ENCODE data around the gene LRBA.
"Not testable (repeated sequence)": the region's sequence is repeated elsewhere in the genome, so short reads cannot be mapped to it uniquely, and the experiment has no call there.

LRBA gene

DNA sequence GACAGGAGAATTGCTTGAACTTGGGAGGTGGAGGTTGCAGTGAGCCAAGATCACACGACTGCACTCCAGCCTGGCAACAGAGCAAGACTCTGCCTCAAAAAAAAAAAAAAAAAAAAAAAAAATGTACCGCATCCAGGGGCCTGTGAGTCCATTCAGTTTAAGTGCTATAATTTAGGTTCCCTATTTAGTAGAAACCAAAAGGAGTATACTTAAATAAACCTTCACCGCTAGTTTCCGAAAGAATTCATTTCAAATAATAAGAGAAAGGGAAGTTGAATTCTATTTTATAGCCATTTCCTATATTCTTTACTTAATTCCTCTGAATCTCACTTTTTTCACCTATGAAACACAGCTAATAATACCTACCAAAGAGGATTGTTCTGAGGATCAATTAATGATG is 20.8 kb upstream of the LRBA start:
- H3K4me3 ChIP-seq (ENCODE audit: low read length): no peak overlapping the region
- H3K36me3 ChIP-seq (ENCODE audit: control insufficient read depth, low read depth, low read length): no peaks in the 10 kb centered on the region
- no peaks in the 10 kb centered on the region for H3K9me3 ChIP-seq (ENCODE audit: control insufficient read depth, low read depth, low read length)
- H3K27me3 ChIP-seq (ENCODE audit: control insufficient read depth, insufficient read depth, low read length): no peaks in the 10 kb centered on the region
- no peaks in the 10 kb centered on the region for H3K4me1 ChIP-seq (ENCODE audit: control insufficient read depth, low read depth, low read length)
- H3K27ac ChIP-seq (ENCODE audit: low read length): no peak overlapping the region
- no peak overlapping the region for H3K9ac ChIP-seq (ENCODE audit: low read length)

DNA sequence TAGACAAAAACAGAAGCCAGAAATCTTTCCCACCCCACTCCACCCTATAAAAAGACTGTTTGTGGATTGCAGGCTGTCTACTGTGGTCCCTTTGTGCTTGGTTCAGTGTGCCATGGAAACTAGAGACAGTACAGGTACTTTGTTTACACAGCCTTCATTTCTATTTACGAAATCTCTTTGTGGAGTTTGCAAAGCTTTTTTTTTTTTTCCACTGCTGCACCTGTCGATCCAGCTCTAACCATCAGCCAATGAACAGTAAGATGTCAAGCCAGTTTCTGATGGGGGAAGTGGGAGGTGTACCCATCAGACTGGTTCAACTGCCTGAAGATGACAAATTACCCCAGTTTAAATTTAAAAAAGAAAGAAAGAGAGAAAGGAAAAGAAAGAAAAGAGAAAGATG is 20.2 kb upstream of the LRBA start:
- Histone ChIP-seq H3K9me3 (ENCODE audit: control insufficient read depth, low read depth, low read length) (no peaks in the 10 kb centered on the region), H3K27me3 (ENCODE audit: control insufficient read depth, insufficient read depth, low read length) (no peaks in the 10 kb centered on the region), H3K36me3 (ENCODE audit: control insufficient read depth, low read depth, low read length) (no peaks in the 10 kb centered on the region), H3K9ac (ENCODE audit: low read length) (no peak overlapping the region), H3K27ac (ENCODE audit: low read length) (no peak overlapping the region), H3K4me3 (ENCODE audit: low read length) (no peak overlapping the region), H3K4me1 (ENCODE audit: control insufficient read depth, low read depth, low read length) (no peaks in the 10 kb centered on the region)

DNA sequence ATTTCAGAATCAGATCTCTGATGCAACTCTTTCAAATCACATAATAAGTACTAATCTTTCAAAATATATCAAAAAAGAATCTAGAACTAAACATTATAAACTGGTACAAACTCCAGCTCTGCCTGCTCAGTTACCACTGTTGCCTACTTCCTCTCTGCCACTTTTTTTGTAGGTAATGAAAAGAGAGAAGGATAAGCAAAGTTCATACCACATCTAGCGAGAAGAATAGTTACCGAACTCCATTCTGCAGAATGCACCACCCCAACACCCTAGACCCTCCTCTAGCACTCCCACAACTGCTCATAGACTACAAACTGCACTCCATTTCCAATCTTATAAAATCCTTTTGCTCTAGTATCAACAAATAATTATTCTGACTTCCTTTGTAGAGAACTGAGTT is 19.7 kb upstream of the LRBA start:
- no peak overlapping the region for H3K27ac ChIP-seq (ENCODE audit: low read length)
- no peaks in the 10 kb centered on the region for H3K9me3 ChIP-seq (ENCODE audit: control insufficient read depth, low read depth, low read length)
- no peaks in the 10 kb centered on the region for H3K27me3 ChIP-seq (ENCODE audit: control insufficient read depth, insufficient read depth, low read length)
- no peak overlapping the region for H3K4me3 ChIP-seq (ENCODE audit: low read length)
- H3K4me1 ChIP-seq (ENCODE audit: control insufficient read depth, low read depth, low read length): no peaks in the 10 kb centered on the region
- H3K36me3 ChIP-seq (ENCODE audit: control insufficient read depth, low read depth, low read length): no peaks in the 10 kb centered on the region
- H3K9ac ChIP-seq (ENCODE audit: low read length): no peak overlapping the region

DNA sequence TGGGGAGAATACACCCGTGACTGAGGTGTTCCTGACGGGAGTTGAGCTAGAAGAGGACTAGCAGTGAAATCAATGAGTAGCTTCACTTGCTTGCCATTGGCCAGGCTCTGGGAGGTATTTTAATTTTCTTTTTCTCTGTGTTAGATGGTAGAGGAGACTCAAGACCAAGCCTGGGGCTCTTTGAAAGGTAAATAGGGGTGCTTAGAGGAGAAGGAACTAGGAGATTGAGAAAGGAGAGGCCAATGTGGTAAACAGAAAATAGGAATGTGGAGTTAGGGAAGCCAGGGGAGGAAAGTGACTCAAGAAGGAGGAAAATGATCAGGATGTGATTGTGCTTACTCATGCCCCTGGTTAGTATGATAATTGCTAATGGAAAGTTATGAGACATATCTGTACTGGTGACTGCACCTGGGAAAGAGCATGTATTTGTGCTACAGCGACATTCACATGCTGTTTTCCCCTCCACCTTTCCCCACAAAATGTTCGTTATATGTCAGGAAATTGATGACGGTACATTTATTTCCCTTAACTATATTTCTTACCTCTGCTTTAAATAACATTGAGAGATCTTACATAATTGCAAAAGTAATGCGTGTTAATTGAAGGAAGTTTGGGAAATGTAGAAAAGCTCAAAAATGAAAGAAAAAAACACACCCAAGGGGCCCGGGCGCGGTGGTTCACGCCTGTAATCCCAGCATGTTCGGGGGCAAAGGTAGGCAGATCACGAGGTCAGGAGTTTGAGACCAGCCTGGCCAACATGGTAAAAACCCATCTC is 16.9 kb upstream of the LRBA start:
- Histone ChIP-seq H3K27ac (ENCODE audit: low read length) (no peak overlapping the region), H3K9ac (ENCODE audit: low read length) (no peak overlapping the region), H3K9me3 (ENCODE audit: control insufficient read depth, low read depth, low read length) (no peaks in the 10 kb centered on the region)

DNA sequence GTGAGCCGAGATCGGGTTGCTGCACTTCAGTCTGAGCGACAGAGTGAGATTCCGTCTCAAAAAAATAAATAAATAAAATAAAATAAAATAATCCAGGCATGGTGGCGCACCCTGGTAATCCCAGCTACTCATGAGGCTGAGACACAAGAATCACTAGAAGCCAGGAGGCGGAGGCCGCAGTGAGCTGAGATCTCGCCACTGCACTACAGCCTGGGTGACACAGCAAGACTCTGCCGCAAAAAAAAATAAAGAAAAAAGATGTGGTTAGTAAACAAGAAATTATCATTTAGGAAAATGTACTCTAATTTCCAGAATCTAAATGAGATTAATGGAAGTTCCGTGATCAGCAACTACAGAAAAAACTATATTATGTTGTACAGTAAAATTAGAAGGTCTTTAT is 14.5 kb upstream of the LRBA start:
- no peak overlapping the region for H3K9ac ChIP-seq (ENCODE audit: low read length)
- H3K4me1 ChIP-seq (ENCODE audit: control insufficient read depth, low read depth, low read length): no peaks in the 10 kb centered on the region
- no peaks in the 10 kb centered on the region for H3K9me3 ChIP-seq (ENCODE audit: control insufficient read depth, low read depth, low read length)
- H3K27me3 ChIP-seq (ENCODE audit: control insufficient read depth, insufficient read depth, low read length): no peaks in the 10 kb centered on the region
- H3K36me3 ChIP-seq (ENCODE audit: control insufficient read depth, low read depth, low read length): no peaks in the 10 kb centered on the region
- H3K4me3 ChIP-seq (ENCODE audit: low read length): no peak overlapping the region
- H3K27ac ChIP-seq (ENCODE audit: low read length): no peak overlapping the region

More for the DNA sequence above, 16.9 kb upstream of the LRBA start:
- no peaks in the 10 kb centered on the region for H3K27me3 ChIP-seq (ENCODE audit: control insufficient read depth, insufficient read depth, low read length)
- no peaks in the 10 kb centered on the region for H3K4me1 ChIP-seq (ENCODE audit: control insufficient read depth, low read depth, low read length)
- H3K36me3 ChIP-seq (ENCODE audit: control insufficient read depth, low read depth, low read length): no peaks in the 10 kb centered on the region
- no peak overlapping the region for H3K4me3 ChIP-seq (ENCODE audit: low read length)

DNA sequence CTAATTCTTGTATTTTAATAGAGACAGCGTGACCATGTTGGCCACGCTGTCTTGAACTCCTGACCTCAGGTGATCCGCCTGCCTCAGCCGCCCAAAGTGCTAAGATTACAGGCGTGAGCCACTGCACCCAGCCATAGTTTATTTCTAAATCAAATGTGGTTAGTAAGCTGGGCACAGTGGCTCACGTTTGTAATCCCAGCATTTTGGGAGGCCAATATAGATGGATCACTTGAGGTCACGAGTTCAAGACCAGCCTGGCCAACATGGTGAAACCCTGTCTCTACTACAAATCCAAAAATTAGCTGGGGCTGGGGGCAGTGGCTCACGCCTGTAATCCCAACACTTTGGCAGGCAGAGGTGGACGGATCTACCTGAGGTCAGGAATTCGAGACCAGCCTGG is 13.9 kb upstream of the LRBA start:
- not testable (repeated sequence) for H3K9me3 ChIP-seq (ENCODE audit: control insufficient read depth, low read depth, low read length); H3K36me3 ChIP-seq (ENCODE audit: control insufficient read depth, low read depth, low read length)

DNA sequence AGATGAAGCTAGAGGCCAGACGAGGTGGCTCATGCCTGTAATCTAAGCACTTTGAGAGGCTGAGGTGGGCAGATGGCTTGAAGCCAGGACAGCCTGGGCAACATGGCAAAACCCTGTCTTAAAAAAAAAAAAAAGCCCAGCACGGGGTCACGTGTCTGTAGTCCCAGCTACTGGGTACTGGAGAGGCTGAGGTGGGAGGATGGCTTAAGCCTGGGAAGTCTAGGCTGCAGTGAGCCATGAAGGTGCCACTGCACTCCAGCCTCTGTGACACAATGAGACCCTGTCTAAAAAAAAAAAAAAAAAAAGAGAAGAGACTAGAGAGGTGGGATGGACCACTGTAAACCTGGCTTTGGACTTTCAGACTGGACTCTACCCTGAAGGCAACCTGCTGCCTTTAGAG is 10.7 kb upstream of the LRBA start:
- H3K27ac ChIP-seq (ENCODE audit: low read length): no peak overlapping the region
- no peaks in the 10 kb centered on the region for H3K9me3 ChIP-seq (ENCODE audit: control insufficient read depth, low read depth, low read length)
- H3K9ac ChIP-seq (ENCODE audit: low read length): no peak overlapping the region
- H3K4me3 ChIP-seq (ENCODE audit: low read length): no peak overlapping the region
- no peaks in the 10 kb centered on the region for H3K36me3 ChIP-seq (ENCODE audit: control insufficient read depth, low read depth, low read length)
- H3K27me3 ChIP-seq (ENCODE audit: control insufficient read depth, insufficient read depth, low read length): no peaks in the 10 kb centered on the region
- H3K4me1 ChIP-seq (ENCODE audit: control insufficient read depth, low read depth, low read length): no peaks in the 10 kb centered on the region

More for the DNA sequence above, 13.9 kb upstream of the LRBA start:
- H3K27ac ChIP-seq (ENCODE audit: low read length); H3K9ac ChIP-seq (ENCODE audit: low read length); H3K27me3 ChIP-seq (ENCODE audit: control insufficient read depth, insufficient read depth, low read length); H3K4me3 ChIP-seq (ENCODE audit: low read length); H3K4me1 ChIP-seq (ENCODE audit: control insufficient read depth, low read depth, low read length): not testable (repeated sequence)

DNA sequence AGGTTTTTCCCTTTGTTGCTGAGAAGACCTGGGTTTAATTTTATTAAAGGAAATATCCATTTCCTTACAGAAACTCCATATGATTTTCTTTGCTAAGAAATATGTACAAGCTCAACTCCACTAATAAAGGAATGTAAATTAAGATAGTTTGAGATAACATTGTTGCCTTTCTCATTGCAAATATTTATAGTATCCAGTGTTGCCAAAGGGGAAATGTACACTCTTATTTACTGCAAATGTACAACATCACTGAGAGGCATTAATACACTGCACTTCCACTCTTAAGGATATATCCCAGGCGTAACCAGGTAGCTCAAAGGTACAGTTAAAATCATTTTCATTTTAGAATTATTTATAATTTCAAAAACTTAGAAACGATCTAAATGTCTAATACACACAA is 7.5 kb upstream of the LRBA start:
- no peaks in the 10 kb centered on the region for H3K27me3 ChIP-seq (ENCODE audit: control insufficient read depth, insufficient read depth, low read length)
- H3K9me3 ChIP-seq (ENCODE audit: control insufficient read depth, low read depth, low read length): no peaks in the 10 kb centered on the region
- no peak overlapping the region for H3K9ac ChIP-seq (ENCODE audit: low read length)
- H3K4me3 ChIP-seq (ENCODE audit: low read length): no peak overlapping the region
- H3K36me3 ChIP-seq (ENCODE audit: control insufficient read depth, low read depth, low read length): no peaks in the 10 kb centered on the region
- no peaks in the 10 kb centered on the region for H3K4me1 ChIP-seq (ENCODE audit: control insufficient read depth, low read depth, low read length)
- H3K27ac ChIP-seq (ENCODE audit: low read length): no peak overlapping the region

DNA sequence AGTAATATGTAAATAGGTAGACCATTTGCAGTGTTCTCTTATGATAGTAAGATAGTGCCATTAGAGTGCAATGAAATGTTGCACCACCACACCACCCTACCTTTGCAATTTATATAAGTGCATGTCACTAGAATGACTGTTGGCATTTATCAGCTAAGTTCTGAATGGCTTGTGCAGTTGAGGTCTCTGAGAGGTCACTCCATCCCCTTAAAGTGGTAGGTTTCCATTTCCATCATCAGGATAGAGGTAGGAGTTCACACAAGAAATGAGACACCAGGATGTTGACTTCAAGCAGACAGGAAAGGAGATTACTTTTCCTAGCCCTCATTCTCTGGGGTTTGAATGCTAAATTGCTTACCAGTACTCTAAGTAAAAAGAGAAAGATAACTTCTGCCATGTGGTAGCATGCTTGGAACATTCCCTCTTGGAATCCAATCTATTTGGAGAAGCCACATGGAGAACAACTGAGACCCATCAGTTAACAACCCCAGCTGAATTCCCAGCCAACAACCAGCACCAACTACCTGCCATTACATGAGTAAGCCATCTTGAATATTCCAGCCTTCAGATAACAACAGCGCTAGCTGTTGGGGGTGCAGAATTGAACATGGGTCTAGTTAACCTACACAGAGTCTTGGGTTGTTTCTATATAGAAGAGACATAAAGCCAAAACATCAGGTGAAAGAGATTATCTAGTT is 6.7 kb upstream of the LRBA start:
- Histone ChIP-seq H3K27me3 (ENCODE audit: control insufficient read depth, insufficient read depth, low read length) (no peaks in the 10 kb centered on the region), H3K4me1 (ENCODE audit: control insufficient read depth, low read depth, low read length) (no peaks in the 10 kb centered on the region), H3K9ac (ENCODE audit: low read length) (no peak overlapping the region), H3K36me3 (ENCODE audit: control insufficient read depth, low read depth, low read length) (no peaks in the 10 kb centered on the region), H3K27ac (ENCODE audit: low read length) (no peak overlapping the region), H3K9me3 (ENCODE audit: control insufficient read depth, low read depth, low read length) (no peaks in the 10 kb centered on the region), H3K4me3 (ENCODE audit: low read length) (no peak overlapping the region)

DNA sequence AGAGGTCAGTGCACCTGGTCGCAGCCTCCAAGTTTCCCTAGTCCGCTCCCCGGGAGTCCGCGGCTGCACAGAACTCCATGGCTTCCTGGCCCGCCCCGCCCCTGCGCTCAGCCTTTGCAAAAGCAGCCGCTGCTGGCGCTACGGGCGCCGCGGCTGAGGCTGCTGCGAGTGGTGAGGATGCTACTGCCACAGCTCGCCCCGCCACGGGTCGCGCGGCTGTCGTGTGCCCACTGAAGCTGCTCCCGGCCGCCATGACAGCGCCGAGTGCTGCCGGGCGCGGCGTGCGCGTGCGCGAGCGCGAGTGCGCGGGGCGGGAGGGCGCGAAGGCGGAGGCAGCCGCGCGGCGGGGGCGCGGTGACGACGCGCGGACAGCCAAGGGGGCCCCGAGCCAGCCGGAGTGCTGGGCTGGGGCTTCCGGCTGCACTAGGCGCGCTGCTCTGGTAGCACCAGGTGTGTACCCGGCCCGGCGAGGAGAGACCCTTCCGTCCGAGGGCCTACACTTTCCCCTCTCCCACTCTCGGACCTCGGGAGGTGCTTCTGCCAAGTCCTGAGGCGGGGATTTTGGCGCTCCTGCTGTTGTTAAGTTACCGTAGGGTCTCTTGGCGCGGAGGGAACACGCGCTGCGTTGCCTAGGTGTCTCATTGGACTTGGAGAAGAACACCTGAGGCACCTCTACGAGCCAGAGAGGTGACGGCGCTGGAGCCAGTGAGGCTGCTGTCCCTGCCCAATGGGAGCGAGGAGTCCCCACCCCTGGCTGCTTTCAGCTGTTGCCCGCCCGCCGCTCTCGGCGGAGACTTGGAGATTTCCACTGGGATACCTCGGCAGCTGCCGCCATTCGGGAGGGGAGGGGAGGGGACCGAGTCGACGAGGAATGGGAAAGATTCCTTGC is 619 bp upstream of the LRBA start:
- H3K4me3 ChIP-seq (ENCODE audit: low read length): peak overlapping the region; percentile 84
- H3K9ac ChIP-seq (ENCODE audit: low read length): peak overlapping the region; percentile 96
- H3K4me1 ChIP-seq (ENCODE audit: control insufficient read depth, low read depth, low read length): no peaks in the 10 kb centered on the region
- no peaks in the 10 kb centered on the region for H3K9me3 ChIP-seq (ENCODE audit: control insufficient read depth, low read depth, low read length)
- no peaks in the 10 kb centered on the region for H3K27me3 ChIP-seq (ENCODE audit: control insufficient read depth, insufficient read depth, low read length)
- H3K36me3 ChIP-seq (ENCODE audit: control insufficient read depth, low read depth, low read length): peaks cover 3% of the 10 kb centered on the region
- H3K27ac ChIP-seq (ENCODE audit: low read length): peak overlapping the region; percentile 99

DNA sequence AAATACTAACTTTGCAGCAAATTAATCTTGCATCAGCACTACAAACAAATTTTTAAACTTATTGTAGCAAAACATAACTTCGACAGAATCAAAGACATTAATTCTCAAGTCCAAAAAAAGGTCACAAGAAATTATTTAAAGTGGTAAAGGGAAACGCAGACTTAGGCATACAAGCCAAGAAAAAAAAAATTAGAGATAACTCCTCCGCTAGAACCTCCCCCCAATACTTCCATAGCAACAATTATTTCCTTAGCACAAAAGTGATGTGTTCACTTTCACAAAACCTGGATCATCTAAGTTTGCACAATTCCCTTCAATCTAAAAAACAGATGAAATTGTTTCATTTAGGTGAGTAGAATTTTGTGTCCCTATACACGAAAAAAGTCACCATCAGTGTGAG is 1.1 kb downstream of the LRBA start:
- Histone ChIP-seq H3K9ac (ENCODE audit: low read length) (peak overlapping the region; percentile 96), H3K27ac (ENCODE audit: low read length) (no peak overlapping the region), H3K4me3 (ENCODE audit: low read length) (peak overlapping the region; percentile 84), H3K9me3 (ENCODE audit: control insufficient read depth, low read depth, low read length) (no peaks in the 10 kb centered on the region), H3K27me3 (ENCODE audit: control insufficient read depth, insufficient read depth, low read length) (no peaks in the 10 kb centered on the region), H3K4me1 (ENCODE audit: control insufficient read depth, low read depth, low read length) (no peaks in the 10 kb centered on the region), H3K36me3 (ENCODE audit: control insufficient read depth, low read depth, low read length) (peaks cover 3% of the 10 kb centered on the region)
